Activated CD8-positive, alpha-beta memory T cell treated with anti-CD3 and anti-CD28 coated beads for 36 hours (primary cell): ENCODE measurements around the gene ANKRD9. TPM values are rescaled to one million over a fixed set of nuclear protein-coding genes. Genes with fewer than 3 reads are reported as not detected.
"Not testable (repeated sequence)": the region's sequence is repeated elsewhere in the genome, so short reads cannot be mapped to it uniquely, and the experiment has no call there.

Experiments
- CTCF ChIA-PET: fragments of 350-600 bp; sonication (Branson Sonifier 250); formaldehyde crosslinking; loops from one replicate; lab custom pipeline; 2021; ENCODE audit warnings: antibody characterized with exemption; lab: Charles Lee
- POLR2A ChIA-PET: fragments of 350-600 bp; sonication (Branson Sonifier 250); formaldehyde crosslinking; loops from one replicate; lab custom pipeline; 2021; ENCODE audit warnings: antibody characterized with exemption; lab: Charles Lee
- total RNA-seq, 2 experiments: library from RNA; stranded (reverse); gene quantifications; one replicate each; pipeline ENCODE4 v1.2.3, GENCODE V29; 2021

ANKRD9 gene
- total RNA-seq, 2 experiments from 2014 or later: 11.8 to 15.2 TPM

DNA sequence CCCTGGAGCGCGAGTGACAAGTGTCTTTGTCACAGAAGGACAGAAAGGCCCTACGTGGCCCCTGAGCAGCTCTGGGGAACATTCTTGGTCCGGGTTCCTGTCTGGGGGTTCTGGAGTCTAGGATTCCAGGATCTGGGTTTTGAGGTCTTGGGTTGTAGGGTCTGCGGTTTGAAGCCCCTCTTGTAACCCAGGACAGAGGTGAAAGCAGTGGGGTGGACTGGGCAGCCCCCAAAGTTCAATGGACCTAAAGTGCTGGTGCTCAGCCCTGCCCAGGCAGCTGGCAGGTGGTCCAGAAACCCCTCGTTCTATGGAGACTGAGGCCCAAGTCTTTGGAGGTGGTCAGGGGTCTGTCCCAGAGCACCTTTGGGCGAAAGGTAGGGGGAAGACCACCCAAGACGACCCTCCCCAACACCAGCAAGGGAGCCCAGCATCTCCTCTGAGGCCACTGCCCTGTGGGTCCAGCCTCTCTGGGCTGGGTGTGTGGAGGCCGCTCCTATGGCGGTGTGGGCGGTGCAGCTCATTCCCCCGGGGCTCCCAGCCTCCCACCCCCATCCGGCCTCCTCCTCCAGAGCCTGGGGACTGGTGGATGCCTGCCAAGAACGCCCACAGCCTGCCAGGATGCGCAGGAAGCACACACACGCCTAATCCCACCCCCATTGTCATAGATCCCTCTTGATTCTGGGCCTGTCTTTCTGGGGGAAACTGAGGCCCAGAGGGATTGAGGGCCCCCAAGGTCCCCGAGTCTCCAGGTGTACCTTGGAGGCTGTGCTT, 30.2 kb upstream of the ANKRD9 start:
- CTCF ChIA-PET: interaction anchor here (1.3 kb wide), 1 partner anchor 15 kb away, joined by 4 read pairs; no protein-coding TSS in a partner anchor
- POLR2A ChIA-PET: no interaction called here

DNA sequence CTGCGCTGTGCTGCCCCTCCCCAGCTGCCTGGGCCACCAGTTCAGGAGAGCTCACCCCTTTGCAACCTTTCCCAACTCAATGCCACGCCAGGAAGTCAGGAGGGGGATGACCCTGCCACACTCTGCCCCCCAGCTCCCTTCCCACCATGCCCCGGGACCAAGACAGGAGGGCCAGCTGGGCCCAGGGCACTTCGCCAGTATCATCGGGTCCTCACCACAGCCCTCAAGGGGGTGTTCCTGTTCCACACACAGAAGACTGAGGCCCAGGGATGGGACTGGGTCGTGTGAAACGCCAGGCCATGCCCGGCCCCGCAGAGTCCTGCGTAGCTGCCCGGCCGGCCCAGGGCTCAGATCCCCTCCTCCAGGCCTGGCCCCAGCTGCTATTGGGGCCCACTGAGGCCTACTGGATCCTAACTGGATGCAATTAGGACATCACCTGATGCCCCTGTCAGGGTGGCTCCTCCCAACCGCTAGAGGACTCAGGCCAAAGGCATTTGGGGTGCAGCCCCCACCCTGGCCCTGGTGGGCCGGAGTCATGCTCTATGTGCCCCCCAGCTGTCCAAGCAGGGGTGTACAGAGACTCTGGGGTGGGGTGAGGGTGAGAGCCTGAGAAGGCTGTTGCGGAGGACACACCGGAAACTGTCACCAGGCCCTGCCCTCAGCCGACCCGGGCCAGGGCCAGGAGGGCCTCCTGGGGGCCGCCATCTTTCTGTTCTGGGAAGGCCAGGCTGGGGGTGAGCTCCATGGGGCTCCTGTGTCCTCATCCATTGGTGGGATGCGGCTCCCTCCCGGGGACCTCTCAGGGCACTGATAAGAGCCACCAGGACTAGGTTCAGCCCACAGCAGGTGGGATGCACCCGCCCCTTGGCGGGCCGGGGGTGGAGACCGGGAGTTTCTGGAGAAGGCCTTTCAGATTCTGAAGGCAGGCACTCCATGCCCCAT, 29.3 kb upstream of the ANKRD9 start:
- ChIA-PET POLR2A (no interaction called here), CTCF (interaction anchor here (1.3 kb wide), 1 partner anchor 14 kb away, joined by 4 read pairs; no protein-coding TSS in a partner anchor)

DNA sequence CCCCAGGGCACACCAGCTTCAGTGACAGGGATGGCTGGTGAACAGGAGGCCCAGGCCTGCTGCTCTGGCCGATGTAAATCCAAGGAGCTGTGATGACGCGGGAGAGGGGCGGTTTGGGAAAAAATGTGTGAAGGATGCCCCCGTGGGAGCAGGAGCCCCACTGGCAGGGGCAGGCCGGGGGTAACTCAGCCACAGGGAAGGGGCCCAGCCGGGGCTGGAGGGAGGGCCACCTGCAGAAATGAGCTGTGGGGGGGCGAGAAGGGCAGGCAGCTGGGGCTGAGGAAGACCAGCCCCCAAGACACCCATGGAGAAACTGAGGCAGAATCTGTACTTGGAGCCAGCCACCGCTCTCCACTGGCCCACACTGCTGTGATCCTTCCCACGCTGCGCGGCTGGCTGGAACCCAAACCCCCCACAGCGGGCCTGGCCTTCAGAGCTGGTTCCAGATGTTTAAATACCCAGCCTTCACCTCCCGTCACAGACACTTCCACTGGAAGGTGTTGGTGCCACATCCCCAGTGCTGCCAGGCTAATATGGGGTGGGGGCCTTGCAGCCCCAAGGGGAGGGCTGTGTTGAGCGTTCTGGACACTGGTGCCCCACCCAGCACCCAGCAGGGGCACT, 28.5 kb upstream of the ANKRD9 start:
- CTCF ChIA-PET: interaction anchor here (1.3 kb wide), 1 partner anchor 13 kb away, joined by 4 read pairs; no protein-coding TSS in a partner anchor
- POLR2A ChIA-PET: no interaction called here

DNA sequence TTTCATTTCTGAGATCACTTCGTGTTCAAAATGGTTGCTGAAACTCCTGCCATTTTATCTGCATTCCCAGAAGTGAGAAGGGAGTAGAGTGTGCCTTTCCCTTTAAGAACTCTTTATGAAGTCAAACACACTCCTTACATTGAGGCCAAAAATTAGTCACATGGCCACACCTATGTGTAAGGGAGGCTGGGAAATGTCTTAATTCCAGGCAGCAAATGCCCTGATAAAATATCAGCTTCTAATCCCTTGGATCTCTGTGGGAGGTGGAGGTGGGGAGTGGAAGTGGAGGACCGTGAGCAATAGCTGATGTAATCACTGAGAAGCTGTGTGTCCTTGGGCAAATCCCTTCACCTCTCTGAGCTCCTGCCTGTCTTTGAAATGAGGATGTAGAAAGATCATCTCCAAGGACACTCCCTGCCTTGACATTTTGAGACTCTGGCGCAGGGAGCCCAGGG, 22.7 kb upstream of the ANKRD9 start:
- POLR2A ChIA-PET: no interaction called here
- CTCF ChIA-PET: no interaction called here

DNA sequence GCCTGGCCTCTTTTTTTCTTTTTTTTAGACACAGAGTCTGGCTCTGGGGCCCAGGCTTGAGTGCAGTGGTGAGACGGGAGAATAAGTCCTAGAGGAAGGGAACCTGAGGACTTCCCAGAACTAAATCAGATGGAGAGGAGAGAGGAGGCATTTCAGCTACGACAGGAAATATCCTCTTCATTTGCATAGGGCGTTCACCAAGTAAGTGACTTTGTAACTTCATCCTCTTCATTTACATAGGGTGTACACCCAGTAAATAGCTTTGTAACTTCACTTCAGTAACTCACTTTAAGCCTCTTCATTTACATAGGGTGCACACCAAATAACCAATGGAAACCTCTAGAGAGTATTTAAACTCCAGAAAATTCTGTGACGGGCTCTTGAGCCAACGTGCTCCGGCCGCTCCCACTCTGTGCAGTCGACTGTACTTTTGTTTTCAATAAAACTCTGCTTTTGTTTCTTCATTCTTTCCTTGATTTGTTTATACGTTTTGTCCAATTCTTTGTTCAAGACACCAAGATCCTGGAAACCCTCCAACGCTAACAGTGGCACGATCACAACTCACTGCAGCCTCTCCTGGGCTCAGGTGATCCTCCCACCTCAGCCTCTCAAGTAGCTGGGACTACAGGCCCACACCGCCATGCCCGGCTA, 21.4 kb upstream of the ANKRD9 start:
- ChIA-PET CTCF (interaction anchor here (0.5 kb wide), 1 partner anchor 103 kb away, joined by 3 read pairs; no protein-coding TSS in a partner anchor), POLR2A (no interaction called here)

DNA sequence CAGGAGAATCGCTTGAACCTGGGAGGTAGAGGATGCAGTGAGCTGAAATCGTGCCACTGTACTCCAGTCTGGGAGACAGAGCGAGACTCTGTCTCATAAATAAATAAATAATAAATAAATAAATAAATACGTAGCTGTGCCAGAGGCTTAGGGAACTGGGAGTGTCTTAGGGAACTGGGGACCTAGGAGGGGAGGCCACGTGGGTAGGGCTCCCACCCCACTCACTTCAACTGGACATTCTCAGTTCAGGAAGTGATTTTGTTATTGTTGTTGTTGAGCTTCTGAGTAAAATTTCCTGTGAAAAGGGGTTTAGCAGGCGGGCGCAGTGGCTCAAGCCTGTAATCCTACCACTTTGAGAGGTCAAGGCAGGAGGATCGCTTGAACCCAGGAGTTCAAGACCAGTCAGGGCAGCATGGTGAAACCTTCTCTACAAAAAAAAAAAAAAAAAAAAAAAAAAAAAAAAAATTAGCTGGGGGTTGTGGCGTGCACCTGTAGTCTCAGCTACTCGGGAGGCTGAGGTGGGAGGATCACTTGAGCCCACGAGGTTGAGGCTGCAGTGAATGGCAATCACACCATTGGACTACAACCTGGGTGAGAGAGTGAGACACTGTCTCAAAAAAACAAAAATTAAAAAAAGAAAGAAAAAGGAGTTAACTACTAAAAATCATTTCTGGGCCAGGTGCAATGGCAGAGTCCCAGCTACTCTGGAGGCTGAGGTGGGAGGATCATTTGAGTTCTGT, 19.0 kb upstream of the ANKRD9 start:
- POLR2A ChIA-PET: no interaction called here
- CTCF ChIA-PET: interaction anchor here (0.7 kb wide), 1 partner anchor 37 kb away, joined by 4 read pairs; no protein-coding TSS in a partner anchor

DNA sequence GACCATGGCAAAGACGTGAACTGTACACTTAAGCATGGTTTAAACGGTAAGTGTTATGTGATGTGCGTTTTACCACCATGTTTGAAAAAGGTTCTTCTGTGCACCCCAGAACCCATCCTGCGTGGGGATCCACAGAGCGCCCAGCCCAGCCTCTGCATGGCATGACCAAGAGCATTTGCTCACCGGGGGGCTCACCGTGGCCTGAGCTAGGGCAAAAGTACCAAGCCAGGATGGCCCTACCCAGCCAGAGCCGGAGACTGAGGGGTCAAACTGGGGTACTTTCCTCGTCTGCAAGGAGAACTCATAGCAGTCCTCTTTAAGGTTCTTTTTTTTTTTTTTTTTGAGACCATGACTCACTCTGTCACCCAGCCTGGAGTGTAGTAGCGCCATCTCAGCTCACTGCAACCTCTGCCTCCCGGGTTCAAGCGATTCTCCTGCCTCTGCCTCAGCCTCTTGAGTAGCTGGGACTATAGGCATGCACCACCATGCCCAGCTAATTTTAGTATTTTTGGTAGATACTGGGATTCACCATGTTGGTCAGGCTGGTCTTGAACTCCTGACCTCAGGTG, 16.4 kb upstream of the ANKRD9 start:
- CTCF ChIA-PET: interaction anchor here (0.6 to 5.1 kb wide), 3 partner anchors 13 to 581 kb away, joined by 3 to 30 read pairs (median 4); no protein-coding TSS in a partner anchor
- POLR2A ChIA-PET: interaction anchor here (0.6 kb wide), 1 partner anchor 257 kb away, joined by 3 read pairs; no protein-coding TSS in a partner anchor

DNA sequence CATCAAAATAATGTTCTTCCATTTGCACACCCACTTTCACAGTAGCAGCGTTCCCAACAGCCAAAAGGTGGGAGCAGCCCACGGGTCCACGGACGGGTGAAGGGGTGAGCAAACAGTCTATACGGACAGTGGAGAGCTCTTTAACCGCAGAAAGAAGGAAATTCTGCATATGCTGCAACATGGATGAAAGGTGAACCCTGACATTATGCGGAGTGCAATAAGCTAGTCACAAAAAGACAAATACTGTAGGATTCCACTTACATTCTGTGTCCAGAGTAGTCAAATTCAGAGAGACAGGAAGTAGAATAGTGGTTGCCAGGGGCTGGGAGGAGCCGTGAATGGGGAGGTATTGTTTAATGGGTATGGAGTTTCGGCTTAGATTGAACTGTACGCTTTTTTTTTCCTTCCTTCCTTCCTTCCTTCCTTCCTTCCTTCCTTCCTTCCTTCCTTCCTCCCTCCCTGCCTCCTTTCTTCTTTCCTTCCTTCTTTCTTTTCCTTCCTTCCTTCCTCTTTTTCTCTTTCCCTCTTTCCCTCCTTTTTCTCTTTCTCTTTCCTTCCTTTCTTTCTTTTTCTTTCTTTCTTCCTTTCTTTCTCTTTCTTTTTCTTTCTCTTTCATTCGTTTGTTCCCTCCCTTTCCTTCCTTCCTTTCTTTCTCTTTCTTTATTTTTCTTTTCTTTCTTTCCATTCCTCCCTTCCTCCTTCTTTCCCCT, 15.8 kb upstream of the ANKRD9 start:
- CTCF ChIA-PET: interaction anchor here (0.6 to 5.1 kb wide), 13 partner anchors 10 to 581 kb away, joined by 3 to 30 read pairs (median 3); partner anchors contain the start of genes ANKRD9, CINP and TECPR2
- POLR2A ChIA-PET: interaction anchor here (0.6 kb wide), 2 partner anchors 9 to 258 kb away, joined by 3 to 8 read pairs; no protein-coding TSS in a partner anchor

DNA sequence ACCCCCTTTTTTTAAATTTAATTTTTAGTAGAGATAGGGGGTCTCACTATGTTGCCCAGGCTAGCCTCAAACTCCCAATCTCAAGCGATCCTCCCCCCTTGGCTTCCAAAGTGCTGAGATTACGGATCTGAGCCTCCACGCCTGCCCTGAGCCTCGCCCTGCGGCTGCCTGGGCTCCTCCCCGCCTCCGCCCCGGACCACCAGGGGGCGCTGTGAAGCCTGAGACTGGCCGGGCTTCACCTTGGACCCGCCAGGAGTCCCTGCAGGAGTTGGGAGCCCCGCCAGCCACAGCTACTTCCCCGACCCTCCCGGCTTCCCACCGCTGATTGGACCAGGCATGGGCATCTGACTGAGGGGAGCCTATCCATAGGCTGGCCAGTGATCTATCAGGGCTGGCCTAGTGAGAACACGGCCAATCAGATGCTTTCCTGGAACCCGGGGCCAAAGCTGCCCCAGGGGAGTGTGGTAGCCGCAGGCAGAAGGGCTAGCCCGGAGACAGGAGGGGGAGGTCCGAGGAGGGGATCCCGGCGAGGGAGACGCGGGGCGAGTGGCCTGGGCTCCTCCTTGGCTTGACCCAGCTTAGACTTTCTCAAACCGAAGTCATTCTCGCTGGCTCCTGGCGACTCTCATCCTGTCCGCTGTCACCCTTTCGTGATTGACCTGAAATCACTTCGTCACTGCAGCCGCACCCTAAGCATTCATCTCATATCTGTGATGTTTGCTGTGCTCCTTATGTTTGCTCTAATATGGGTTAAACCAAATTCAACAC, 15.1 kb upstream of the ANKRD9 start:
- POLR2A ChIA-PET: interaction anchor here (0.6 to 1.2 kb wide), 2 partner anchors 9 to 163 kb away, joined by 5 to 8 read pairs; no protein-coding TSS in a partner anchor
- CTCF ChIA-PET: interaction anchor here (0.6 to 5.1 kb wide), 15 partner anchors 11 to 211 kb away, joined by 3 to 30 read pairs (median 3); partner anchors contain the start of genes ANKRD9, CINP and TECPR2

DNA sequence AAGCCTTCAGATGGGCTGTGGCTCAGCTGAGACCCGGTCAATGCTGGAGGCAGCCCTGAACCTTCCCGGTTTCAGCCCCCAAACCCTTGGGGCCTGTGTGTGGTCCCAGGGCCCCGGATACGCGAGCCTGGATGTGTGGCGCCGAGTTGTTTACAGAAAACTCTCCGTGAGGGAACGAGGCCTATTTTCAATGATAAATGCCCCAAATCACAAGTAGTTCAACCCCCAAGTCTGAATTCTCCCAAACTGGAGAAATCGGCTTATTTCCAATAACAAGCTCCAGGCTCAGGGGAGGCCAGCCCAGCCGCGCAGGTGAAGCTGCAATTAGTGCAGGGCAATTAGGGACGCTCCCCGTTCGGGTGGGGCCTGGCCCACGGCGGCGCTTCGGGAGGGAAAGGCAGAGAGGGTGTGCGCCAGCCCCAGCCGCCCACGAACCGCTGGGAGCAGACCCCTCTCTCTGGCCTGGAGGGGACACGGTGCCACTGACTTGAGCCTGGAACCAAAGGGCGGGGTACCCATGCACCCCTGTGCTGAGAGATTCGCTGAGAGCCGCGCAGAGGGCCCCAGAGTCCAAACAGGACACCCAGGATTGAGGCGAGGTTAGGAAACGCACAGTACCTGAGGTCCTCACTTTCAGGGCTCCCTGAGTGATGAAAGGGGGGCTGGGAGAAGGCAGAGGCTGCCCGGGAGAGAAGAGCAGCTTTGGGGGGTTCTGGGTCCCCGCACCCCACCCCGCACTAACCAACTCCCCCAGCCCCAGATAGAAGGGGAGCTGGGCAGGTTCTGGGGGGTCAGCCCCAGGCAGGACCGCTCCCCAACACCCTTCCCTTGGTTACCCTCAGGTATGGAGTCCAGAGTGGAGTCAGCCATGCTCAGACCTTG, 14.2 kb upstream of the ANKRD9 start:
- ChIA-PET CTCF (interaction anchor here (0.6 to 5.1 kb wide), 9 partner anchors 11 to 210 kb away, joined by 3 to 30 read pairs (median 3); no protein-coding TSS in a partner anchor), POLR2A (interaction anchor here (0.5 to 1.2 kb wide), 3 partner anchors 41 to 162 kb away, joined by 4 to 13 read pairs (median 5); no protein-coding TSS in a partner anchor)

DNA sequence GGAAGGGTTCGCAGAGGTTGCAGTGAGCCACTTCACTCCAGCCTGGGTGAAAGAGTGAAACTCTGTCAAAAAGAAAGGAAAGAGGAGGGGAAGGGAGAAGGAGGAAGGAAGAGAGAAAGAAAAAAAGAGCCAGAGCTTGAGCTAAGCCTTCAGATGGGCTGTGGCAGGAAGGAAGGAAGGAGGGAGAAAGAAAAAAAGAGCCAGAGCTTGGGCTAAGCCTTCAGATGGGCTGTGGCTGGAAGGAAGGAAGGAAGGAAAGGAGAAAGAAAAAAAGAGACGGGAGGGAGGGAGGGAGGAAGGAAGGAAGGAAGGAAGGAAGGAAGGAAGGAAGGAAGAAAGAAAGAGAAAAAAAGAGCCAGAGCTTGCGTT, 13.6 kb upstream of the ANKRD9 start:
- ChIA-PET POLR2A (interaction anchor here (0.6 kb wide), 1 partner anchor 44 kb away, joined by 13 read pairs; no protein-coding TSS in a partner anchor), CTCF (interaction anchor here (5.1 kb wide), 1 partner anchor 86 kb away, joined by 30 read pairs; no protein-coding TSS in a partner anchor)

DNA sequence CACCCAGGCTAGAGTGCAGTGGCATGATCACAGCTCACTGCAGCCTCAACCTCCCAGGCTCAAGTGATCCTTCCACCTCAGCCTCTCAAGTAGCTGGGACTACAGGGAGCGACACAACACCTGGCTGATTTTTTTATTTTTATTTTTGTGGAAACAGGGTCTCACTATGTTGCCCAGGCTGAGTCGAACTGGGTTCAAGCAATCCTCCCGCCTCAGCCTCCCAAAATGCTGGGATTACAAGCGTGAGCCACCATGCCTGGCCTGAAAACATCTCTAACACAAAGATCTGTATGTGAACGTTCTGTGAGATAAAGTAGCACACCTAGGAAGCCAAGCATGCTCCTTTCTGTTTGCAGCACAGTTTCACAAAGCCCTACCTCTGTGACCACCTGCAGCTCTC, 10.1 kb upstream of the ANKRD9 start:
- CTCF ChIA-PET: not testable (repeated sequence)

DNA sequence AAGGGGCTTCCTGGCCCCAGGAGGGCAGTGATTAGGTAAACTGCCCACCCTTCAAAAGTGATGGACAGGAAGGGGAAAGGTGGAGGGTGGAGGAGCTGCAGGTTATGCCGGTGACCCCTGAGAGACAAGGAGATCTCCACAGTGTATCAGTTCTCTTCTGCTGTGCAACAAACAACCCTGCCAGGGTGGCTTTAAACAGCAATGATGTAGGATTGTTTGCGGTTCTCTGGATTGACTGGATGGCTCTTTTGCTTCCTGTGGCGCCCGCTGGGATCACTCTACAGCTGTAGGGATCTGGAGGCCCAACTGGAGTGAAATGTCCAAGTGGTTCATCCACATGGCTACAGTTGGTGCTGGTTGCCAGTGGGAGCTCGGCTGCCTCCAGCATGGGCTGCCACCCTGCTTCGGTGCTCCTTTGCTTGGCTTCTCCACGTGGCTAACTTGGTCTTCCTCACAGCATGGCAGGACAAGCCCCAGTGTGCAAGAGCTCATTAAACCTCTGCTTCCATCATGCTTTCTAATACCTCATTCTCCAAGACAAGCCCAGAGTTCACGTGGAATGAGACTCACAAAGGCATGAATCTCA, 8.6 kb upstream of the ANKRD9 start:
- ChIA-PET CTCF (interaction anchor here (0.8 to 1.5 kb wide), 3 partner anchors 10 to 81 kb away, joined by 3 to 5 read pairs (median 4); no protein-coding TSS in a partner anchor), POLR2A (no interaction called here)

More for the DNA sequence above, 10.1 kb upstream of the ANKRD9 start:
- POLR2A ChIA-PET: not testable (repeated sequence)
